T1000 (cell line): ENCODE results near the gene PURA.

ENCODE experiments used
- DNase-seq: peaks from one replicate; lab custom pipeline; 2025; ENCODE audit warnings: mixed read lengths; lab: John Stamatoyannopoulos, UW

Gene PURA

GRCh38 chr5:140109759-140110645 lies 3.9 kb upstream of the PURA start:
- DNase-seq, result no peak

DNA sequence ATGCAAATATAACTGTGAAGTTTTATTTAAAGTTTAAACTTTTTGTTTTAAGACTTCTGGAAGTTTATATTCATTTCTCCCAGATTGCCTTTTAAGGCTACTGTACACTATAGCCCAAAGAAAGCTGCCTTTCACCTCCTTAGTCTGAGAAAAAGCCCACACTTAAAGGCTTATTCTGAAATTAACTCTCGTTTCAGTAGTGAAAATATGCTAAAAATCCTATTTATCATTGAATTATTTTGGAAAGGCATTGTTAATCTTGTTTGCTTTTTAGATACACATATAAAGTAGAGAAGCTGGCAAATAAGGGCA lies 3.3 kb upstream of the PURA start:
- DNase-seq, result no peak

- DNase-seq, result no peak
These were observed 2.7 kb upstream of the PURA start for GRCh38 chr5:140111011-140111858.

- DNase-seq, result no peak
These were observed 1.9 kb upstream of the PURA start for GRCh38 chr5:140111859-140112551.

GRCh38 chr5:140112685-140113179 lies 1.2 kb upstream of the PURA start:
- DNase-seq, result no peak

GRCh38 chr5:140113180-140113698 lies 670 bp upstream of the PURA start:
- no peak for DNase-seq

DNA sequence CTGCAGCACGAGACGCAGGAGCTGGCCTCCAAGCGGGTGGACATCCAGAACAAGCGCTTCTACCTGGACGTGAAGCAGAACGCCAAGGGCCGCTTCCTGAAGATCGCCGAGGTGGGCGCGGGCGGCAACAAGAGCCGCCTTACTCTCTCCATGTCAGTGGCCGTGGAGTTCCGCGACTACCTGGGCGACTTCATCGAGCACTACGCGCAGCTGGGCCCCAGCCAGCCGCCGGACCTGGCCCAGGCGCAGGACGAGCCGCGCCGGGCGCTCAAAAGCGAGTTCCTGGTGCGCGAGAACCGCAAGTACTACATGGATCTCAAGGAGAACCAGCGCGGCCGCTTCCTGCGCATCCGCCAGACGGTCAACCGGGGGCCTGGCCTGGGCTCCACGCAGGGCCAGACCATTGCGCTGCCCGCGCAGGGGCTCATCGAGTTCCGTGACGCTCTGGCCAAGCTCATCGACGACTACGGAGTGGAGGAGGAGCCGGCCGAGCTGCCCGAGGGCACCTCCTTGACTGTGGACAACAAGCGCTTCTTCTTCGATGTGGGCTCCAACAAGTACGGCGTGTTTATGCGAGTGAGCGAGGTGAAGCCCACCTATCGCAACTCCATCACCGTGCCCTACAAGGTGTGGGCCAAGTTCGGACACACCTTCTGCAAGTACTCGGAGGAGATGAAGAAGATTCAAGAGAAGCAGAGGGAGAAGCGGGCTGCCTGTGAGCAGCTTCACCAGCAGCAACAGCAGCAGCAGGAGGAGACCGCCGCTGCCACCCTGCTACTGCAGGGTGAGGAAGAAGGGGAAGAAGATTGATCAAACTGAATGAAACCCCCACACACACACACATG lies 654 bp downstream of the PURA start:
- peak; percentile 26 for DNase-seq

DNA sequence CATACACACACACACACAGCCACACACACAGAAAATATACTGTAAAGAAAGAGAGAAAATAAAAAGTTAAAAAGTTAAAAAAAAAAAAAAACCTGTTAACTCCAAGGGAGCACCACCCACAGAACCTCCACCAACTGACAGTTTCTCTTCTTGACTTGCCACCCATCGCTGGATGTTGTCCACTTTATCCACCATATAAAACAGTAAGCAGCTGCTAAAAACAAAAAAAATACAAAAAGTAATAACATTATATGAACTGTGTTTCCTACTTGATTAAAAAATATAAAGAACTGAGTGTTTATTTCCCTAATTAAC lies 1.2 kb downstream of the PURA start:
- no peak for DNase-seq

GRCh38 chr5:140116716-140117115 lies 2.8 kb downstream of the PURA start:
- no peak for DNase-seq

- no peak for DNase-seq
These were observed 3.6 kb downstream of the PURA start for GRCh38 chr5:140117523-140117922.

DNA sequence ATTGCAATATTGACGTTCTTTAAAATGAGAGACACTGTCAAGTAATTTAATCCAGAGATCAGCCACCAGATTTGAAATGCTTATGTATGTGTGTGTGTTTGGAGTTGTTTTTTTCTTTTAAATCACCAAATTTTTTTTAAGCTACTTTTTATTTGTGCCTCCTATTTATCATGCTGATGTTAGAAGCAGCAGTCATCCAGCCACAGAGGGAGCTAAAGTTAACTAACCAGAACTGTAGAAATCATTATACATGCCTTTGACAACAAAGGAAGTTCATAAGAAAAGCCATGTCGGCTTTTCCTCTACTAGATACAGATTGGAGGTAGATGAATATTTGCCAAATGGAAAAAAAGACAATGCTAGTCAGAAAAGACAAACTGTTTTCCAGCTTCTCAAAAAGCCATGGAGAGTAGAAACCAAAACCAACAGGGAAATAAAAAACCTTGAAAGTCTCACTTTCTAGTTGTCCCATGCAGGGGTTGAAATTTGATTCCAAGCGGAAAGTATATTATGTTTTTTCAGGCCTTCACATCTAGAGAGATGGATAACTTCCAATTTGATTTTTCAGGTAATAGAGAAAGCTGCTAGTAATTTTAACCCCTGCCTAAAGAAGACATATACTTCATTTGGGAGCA lies 4.5 kb downstream of the PURA start:
- DNase-seq, result no peak

GRCh38 chr5:140125637-140126036 lies 11.7 kb downstream of the PURA start, which contains the start of gene IGIP:
TSS of gene IGIP (plus strand) at chr5:140125937. CDS start at chr5:140128477, 2,540 bp downstream.
- no peak for DNase-seq

- DNase-seq, result no peak
These were observed 12.6 kb downstream of the PURA start for GRCh38 chr5:140126315-140127012.

- no peak for DNase-seq
These were observed 14.5 kb downstream of the PURA start for GRCh38 chr5:140128376-140128775.

DNA sequence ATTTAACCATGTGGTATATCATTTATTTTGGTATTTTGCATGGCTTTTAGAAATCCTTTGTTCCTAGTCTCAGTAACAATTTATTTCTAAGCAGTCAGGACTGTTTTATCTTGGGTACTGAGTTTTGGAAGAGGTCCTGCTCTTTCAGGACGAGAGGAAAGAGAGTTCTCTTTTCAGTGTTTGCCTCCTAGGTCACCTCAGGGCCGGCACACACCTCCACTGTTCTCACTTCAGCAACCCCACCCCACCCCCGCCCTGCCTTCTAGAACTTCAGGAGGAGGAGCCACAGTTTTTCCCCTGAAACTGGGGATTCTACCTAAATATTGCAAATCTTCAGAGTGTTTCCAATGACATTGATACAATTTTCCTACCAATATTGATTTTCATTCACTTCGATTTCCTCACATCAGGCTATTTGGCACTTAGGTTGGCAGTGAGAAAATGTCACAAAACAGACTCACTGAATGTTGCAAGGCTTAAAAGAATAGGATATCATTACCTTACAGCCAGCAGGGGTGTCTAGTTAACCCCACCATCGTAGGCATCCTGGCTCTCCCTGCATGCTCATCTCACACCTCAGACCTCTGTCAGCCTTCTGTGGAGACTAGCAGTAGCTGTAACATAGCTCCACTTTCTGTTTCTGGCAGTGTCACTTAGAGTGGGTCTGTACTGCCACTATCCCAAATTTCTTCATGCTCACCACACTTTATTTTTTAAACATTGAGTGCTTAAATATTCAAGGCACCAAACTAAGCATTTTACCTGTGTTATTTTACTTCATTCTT lies 17.2 kb downstream of the PURA start:
- no peak for DNase-seq

DNA sequence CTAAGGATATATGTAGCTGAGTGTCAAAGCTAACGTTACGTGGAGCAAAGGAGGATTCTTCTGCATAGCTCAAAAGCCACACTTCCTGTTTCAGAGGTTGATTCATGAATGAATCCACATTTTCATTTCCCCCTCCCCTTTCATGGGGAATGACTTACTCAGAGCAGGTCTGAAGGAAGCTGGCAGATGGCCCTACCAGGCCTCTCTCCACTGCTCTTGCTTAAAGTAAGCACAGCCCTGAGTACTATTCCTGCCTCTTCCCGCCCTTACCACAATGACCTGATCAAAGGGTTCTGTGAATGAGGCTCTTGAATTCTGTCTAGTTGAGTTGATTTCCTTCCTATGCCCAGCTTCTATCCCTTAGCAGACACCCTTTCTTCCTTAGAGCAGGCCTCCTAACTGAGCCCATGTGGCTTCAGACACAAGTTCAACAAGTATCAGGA lies 18.1 kb downstream of the PURA start:
- no peak for DNase-seq

DNA sequence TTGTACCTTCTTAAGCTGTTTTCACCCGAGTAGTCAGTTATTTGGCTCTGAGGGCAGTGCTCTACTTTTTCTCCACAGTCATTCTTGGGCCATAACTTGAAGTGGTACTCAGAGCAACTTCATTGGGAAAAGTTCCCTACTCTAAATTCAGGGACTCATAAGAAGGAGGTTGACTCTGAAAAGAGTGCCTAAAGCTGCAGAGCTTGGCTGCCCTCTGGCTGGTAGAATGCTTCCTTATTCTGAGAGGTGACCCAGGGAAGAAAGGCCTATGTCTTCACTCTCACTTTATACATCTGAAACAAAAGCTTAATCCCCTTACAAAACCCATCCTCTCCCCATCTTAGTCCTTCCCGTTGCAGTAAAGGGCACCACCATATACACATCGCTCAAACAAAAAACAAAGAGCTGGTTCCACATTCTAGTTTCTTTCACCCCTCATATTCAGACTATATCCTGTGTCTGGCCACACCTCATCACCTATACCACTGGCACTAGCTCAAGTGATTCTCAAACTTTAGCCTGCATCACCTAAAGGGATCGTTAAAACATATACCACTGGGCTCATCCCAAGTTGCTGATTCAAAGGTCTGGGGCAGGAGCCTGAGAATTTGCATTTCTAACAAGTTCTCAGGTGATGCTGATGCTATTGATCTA lies 19.7 kb downstream of the PURA start:
- no peak for DNase-seq

- no peak for DNase-seq
These were observed 20.5 kb downstream of the PURA start for GRCh38 chr5:140134277-140134935.
